ENCODE measurements around the gene ATRAID. TPM values are rescaled to one million over a fixed set of nuclear protein-coding genes. Genes with fewer than 3 reads are reported as not detected.

Gene ATRAID
- total RNA-seq, 4 donors from 2014 or later, result 118 to 143 (median 130) TPM

Other genes starting within 250 kb of the ATRAID start
- gene MAPRE3, start 241.4 kb upstream of the ATRAID start, total RNA-seq, result 10 to 100 TPM in 3 of 4 donors, 1 to 10 TPM in 1; 9.3 to 23.0 (median 13.4) TPM
- 10 to 100 TPM; 26.7 to 47.7 (median 35.3) TPM for gene TMEM214, start 179.1 kb upstream of the ATRAID start, total RNA-seq
- 10 to 100 TPM; 19.5 to 29.2 (median 24.1) TPM for gene AGBL5, start 160.4 kb upstream of the ATRAID start, total RNA-seq
- gene OST4, start 140.4 kb upstream of the ATRAID start, total RNA-seq, result 100 to 1,000 TPM; 200 to 352 (median 243) TPM
- gene EMILIN1, start 133.4 kb upstream of the ATRAID start, total RNA-seq, result 100 to 1,000 TPM; 126 to 288 (median 168) TPM
- gene KHK, start 125.3 kb upstream of the ATRAID start, total RNA-seq, result 1 to 10 TPM; 1.2 to 6.3 (median 1.7) TPM
- 1 to 10 TPM in 1 of 4 donors, under 1 TPM in 2, not detected in 1; 0.50 to 1.4 (median 0.92) TPM for gene CGREF1, start 92.9 kb upstream of the ATRAID start, total RNA-seq
- under 1 TPM in 1 of 4 donors, not detected in 3; 0.92 TPM for gene ABHD1, start 88.2 kb upstream of the ATRAID start, total RNA-seq
- gene PREB, start 77.4 kb upstream of the ATRAID start, total RNA-seq, result 10 to 100 TPM; 39.9 to 64.7 (median 48.3) TPM
- gene PRR30, start 72.6 kb upstream of the ATRAID start, total RNA-seq, result not detected
- not detected for gene TCF23, start 63.0 kb upstream of the ATRAID start, total RNA-seq
- gene SLC5A6, start 227 bp downstream of the ATRAID start, total RNA-seq, result 10 to 100 TPM in 3 of 4 donors, 1 to 10 TPM in 1; 7.5 to 21.5 (median 13.6) TPM
- 10 to 100 TPM; 12.4 to 28.3 (median 16.6) TPM for gene CAD, start 5.3 kb downstream of the ATRAID start, total RNA-seq
- gene SLC30A3, start 51.0 kb downstream of the ATRAID start, total RNA-seq, result not detected
- gene DNAJC5G, start 63.4 kb downstream of the ATRAID start, total RNA-seq, result under 1 TPM in 1 of 4 donors, not detected in 3; 0.42 TPM
- under 1 TPM in 1 of 4 donors, not detected in 3; 0.32 TPM for gene TRIM54, start 70.4 kb downstream of the ATRAID start, total RNA-seq
- 1 to 10 TPM; 1.8 to 6.1 (median 3.3) TPM for gene UCN, start 96.4 kb downstream of the ATRAID start, total RNA-seq
- 10 to 100 TPM; 46.7 to 70.2 (median 60.6) TPM for gene MPV17, start 111.1 kb downstream of the ATRAID start, total RNA-seq
- 10 to 100 TPM; 27.5 to 44.3 (median 31.6) TPM for gene GTF3C2, start 144.7 kb downstream of the ATRAID start, total RNA-seq
- 10 to 100 TPM; 39.0 to 50.1 (median 44.9) TPM for gene EIF2B4, start 158.3 kb downstream of the ATRAID start, total RNA-seq
- gene SNX17, start 158.6 kb downstream of the ATRAID start, total RNA-seq, result 100 to 1,000 TPM in 3 of 4 donors, 10 to 100 TPM in 1; 84.7 to 151 (median 124) TPM
- 10 to 100 TPM in 3 of 4 donors, 1 to 10 TPM in 1; 8.3 to 14.5 (median 11.4) TPM for gene ZNF513, start 168.7 kb downstream of the ATRAID start, total RNA-seq
- 10 to 100 TPM; 46.1 to 71.8 (median 62.7) TPM for gene PPM1G, start 197.6 kb downstream of the ATRAID start, total RNA-seq
- gene NRBP1, start 216.6 kb downstream of the ATRAID start, total RNA-seq, result 10 to 100 TPM; 74.8 to 96.0 (median 85.8) TPM
- under 1 TPM in 1 of 4 donors, not detected in 3; 0.45 TPM for gene KRTCAP3, start 230.3 kb downstream of the ATRAID start, total RNA-seq

Data from esophagus muscularis mucosa (tissue), 4 donors.